Liver (tissue), 9 donors: ENCODE results near the gene RAF1. TPM values are rescaled to one million over a fixed set of nuclear protein-coding genes. Genes with fewer than 3 reads are reported as not detected.

Experiments
- DNase-seq: peaks from one replicate; pipeline ENCODE4 v3.0.0-alpha.2; 2017; ENCODE audit warnings: low spot score
- H3K27ac ChIP-seq, 2 donors: one replicate each; pipeline ENCODE4 v1.7.0; 2013; ENCODE audit warnings: inconsistent platforms in 2 of 2, low read length in 2 of 2, control low read depth in 1 of 2, low read depth in 1 of 2, mild to moderate bottlenecking in 1 of 2
- H3K27me3 ChIP-seq, 4 donors: one replicate each; pipeline versions ENCODE4 v1.6.1 to v1.7.0; 2013; ENCODE audit warnings: low read length in 3 of 4, inconsistent platforms in 1 of 4, mild to moderate bottlenecking in 1 of 4, moderate library complexity in 1 of 4; ENCODE audit not compliant: control insufficient read depth in 4 of 4, insufficient read depth in 4 of 4
- H3K36me3 ChIP-seq, 4 donors: one replicate each; pipeline versions ENCODE4 v1.6.1 to v1.7.0; 2013; ENCODE audit warnings: low read length in 3 of 4, mild to moderate bottlenecking in 3 of 4, low read depth in 1 of 4, moderate library complexity in 1 of 4; ENCODE audit not compliant: control insufficient read depth in 4 of 4, insufficient read depth in 3 of 4
- H3K4me1 ChIP-seq, 4 donors: one replicate each; pipeline versions ENCODE4 v1.6.1 to v1.7.0; 2013; ENCODE audit warnings: low read length in 3 of 4, mild to moderate bottlenecking in 3 of 4, moderate library complexity in 1 of 4; ENCODE audit not compliant: control insufficient read depth in 4 of 4, insufficient read depth in 4 of 4
- H3K4me3 ChIP-seq, 3 donors: one replicate each; pipeline versions ENCODE4 v1.6.1 to v1.7.0; 2013; ENCODE audit warnings: low read length in 3 of 3, control low read depth in 1 of 3, low read depth in 1 of 3, mild to moderate bottlenecking in 1 of 3
- H3K9ac ChIP-seq, 2 donors: one replicate each; pipeline ENCODE4 v1.7.0; 2013; ENCODE audit warnings: low read length in 2 of 2, mild to moderate bottlenecking in 2 of 2, moderate library complexity in 2 of 2, control low read depth in 1 of 2, low read depth in 1 of 2
- H3K9me3 ChIP-seq, 4 donors: one replicate each; pipeline versions ENCODE4 v1.6.1 to v1.7.0; 2013; ENCODE audit warnings: low read length in 3 of 4; ENCODE audit not compliant: control insufficient read depth in 4 of 4
- ATF3 ChIP-seq: IDR thresholded peaks from 2 replicates; pipeline ENCODE4 v1.6.1; 2016; ENCODE audit warnings: antibody characterized with exemption
- CTCF ChIP-seq: fragments of 150-350 bp; IDR thresholded peaks from 2 replicates; pipeline ENCODE4 v1.5.1; 2017; ENCODE audit warnings: improper control_type of control experiment, low read depth, low read length; ENCODE audit not compliant: missing input control
- EGR1 ChIP-seq, 2 donors: IDR thresholded peaks; 2 replicates each; pipeline ENCODE4 v1.6.1; 2016 to 2018; ENCODE audit warnings: antibody characterized with exemption in 2 of 2, low read depth in 2 of 2
- FOXA1 ChIP-seq: IDR thresholded peaks from 2 replicates; pipeline ENCODE4 v1.6.1; 2016; ENCODE audit warnings: antibody characterized with exemption
- FOXA2 ChIP-seq: IDR thresholded peaks from 2 replicates; pipeline ENCODE4 v1.6.1; 2016; ENCODE audit warnings: antibody characterized with exemption
- GABPA ChIP-seq, 2 donors: IDR thresholded peaks in 1 of 2; conservative IDR thresholded peaks in 1 of 2; 2 replicates each; pipeline ENCODE4 v1.6.1; 2016; ENCODE audit warnings: antibody characterized with exemption in 2 of 2, mild to moderate bottlenecking in 1 of 2, moderate library complexity in 1 of 2
- HNF4A ChIP-seq, 2 donors: conservative IDR thresholded peaks; 2 replicates each; pipeline ENCODE4 v1.6.1; 2016; ENCODE audit warnings: antibody characterized with exemption in 2 of 2, mild to moderate bottlenecking in 2 of 2
- HNF4G ChIP-seq: IDR thresholded peaks from 2 replicates; pipeline ENCODE4 v1.6.1; 2016; ENCODE audit warnings: antibody characterized with exemption
- JUND ChIP-seq, 2 donors: IDR thresholded peaks; 2 replicates each; pipeline ENCODE4 v1.6.1; 2016; ENCODE audit warnings: antibody characterized with exemption in 2 of 2
- MAX ChIP-seq: IDR thresholded peaks from 2 replicates; pipeline ENCODE4 v1.6.1; 2016; ENCODE audit warnings: antibody characterized with exemption
- NR2F2 ChIP-seq: IDR thresholded peaks from 2 replicates; pipeline ENCODE4 v1.6.1; 2016; ENCODE audit warnings: antibody characterized with exemption
- RAD21 ChIP-seq, 2 donors: IDR thresholded peaks; 2 replicates each; pipeline ENCODE4 v1.6.1; 2016; ENCODE audit warnings: antibody characterized with exemption in 2 of 2, mild to moderate bottlenecking in 2 of 2
- RXRA ChIP-seq, 2 donors: IDR thresholded peaks; 2 replicates each; pipeline ENCODE4 v1.6.1; 2017 to 2018; ENCODE audit warnings: antibody characterized with exemption in 2 of 2, mild to moderate bottlenecking in 1 of 2
- SP1 ChIP-seq: IDR thresholded peaks from 2 replicates; pipeline ENCODE4 v1.6.1; 2018; ENCODE audit warnings: antibody characterized with exemption, mild to moderate bottlenecking
- TAF1 ChIP-seq: conservative IDR thresholded peaks from 2 replicates; pipeline ENCODE4 v1.6.1; 2016; ENCODE audit warnings: antibody characterized with exemption, mild to moderate bottlenecking
- YY1 ChIP-seq: IDR thresholded peaks from 2 replicates; pipeline ENCODE4 v1.6.1; 2016; ENCODE audit warnings: antibody characterized with exemption, mild to moderate bottlenecking
- ZBTB33 ChIP-seq: IDR thresholded peaks from 2 replicates; pipeline ENCODE4 v1.6.1; 2016; ENCODE audit warnings: antibody characterized with exemption
- WGBS: extraction: QIAGEN DNeasy Blood & Tissue Kit; methylation state at CpG from one replicate; pipeline ENCODE4 v1.1.7; 2013; 5-methylcytosine and 5-hydroxymethylcytosine counted together
- polyA plus RNA-seq, 2 donors: library from polyadenylated mRNA; stranded (reverse) in 1 of 2; unstranded in 1 of 2; fragments of 200-250 nt in 1 of 2; fragments of >200 nt in 1 of 2; fragmentation: Nextera tagmentation in 1 of 2; extraction: Ambion mirVana in 1 of 2; gene quantifications; one replicate each; pipeline versions ENCODE4 v1.2.1 to v1.2.3, GENCODE V29; 2013 to 2015
- total RNA-seq, 2 donors: library from RNA; depleted of rRNA; stranded (reverse); fragments of >200 nt; gene quantifications; one replicate each; pipeline ENCODE4 v1.2.3, GENCODE V29; 2014
- donor health status: healthy.
- donor health status: healthy.
- donor health status: healthy.
- donor health status: healthy.
- donor health status: healthy.

The RAF1 gene
- total and polyA plus RNA-seq, 4 donors, result 44.3 to 92.3 (median 63.2) TPM

- Histone ChIP-seq H3K4me3 (no peak overlapping the region), H3K27ac (no peak overlapping the region), H3K36me3 (peaks cover 8 to 43% (median 42%) of the 10 kb centered on the region in 4 donors), H3K9ac (no peak overlapping the region), H3K9me3 (no peaks in the 10 kb centered on the region), H3K4me1 (no peaks in the 10 kb centered on the region), H3K27me3 (no peaks in the 10 kb centered on the region)
- DNase-seq, result no peak
- 94% methylated on average over 6 of the region's 6 CpGs for WGBS
- no peak for TF ChIP-seq FOXA2
- no peak for TF ChIP-seq GABPA (IDR thresholded peaks at IDR 0.05 in 1 of 2, conservative IDR thresholded peaks at IDR 0.05 in 1 of 2)
- no peak for TF ChIP-seq FOXA1
- no peak for TF ChIP-seq EGR1 (IDR thresholded peaks at IDR 0.05; ENCODE audit: low read depth in 2 of 2)
- no peak for TF ChIP-seq NR2F2
- TF ChIP-seq ZBTB33, result no peak
- no peak for TF ChIP-seq MAX
- no peak for TF ChIP-seq TAF1
- TF ChIP-seq HNF4A (conservative IDR thresholded peaks at IDR 0.05), result no peak
- no peak for TF ChIP-seq RAD21 (IDR thresholded peaks at IDR 0.05)
- TF ChIP-seq YY1, result no peak
- TF ChIP-seq JUND (IDR thresholded peaks at IDR 0.05), result no peak
- no peak for TF ChIP-seq CTCF
These were observed 94.1 kb downstream of the RAF1 start for GRCh38 chr3:12569836-12570235.

- Histone ChIP-seq H3K27me3 (no peaks in the 10 kb centered on the region), H3K4me1 (no peaks in the 10 kb centered on the region), H3K4me3 (no peak overlapping the region), H3K9me3 (no peaks in the 10 kb centered on the region), H3K27ac (no peak overlapping the region), H3K9ac (no peak overlapping the region), H3K36me3 (peaks cover 8 to 34% (median 32%) of the 10 kb centered on the region in 4 donors)
- WGBS, result 94% methylated on average over 3 of the region's 3 CpGs
- DNase-seq, result no peak
- TF ChIP-seq JUND (IDR thresholded peaks at IDR 0.05) (no peak), RAD21 (IDR thresholded peaks at IDR 0.05) (no peak), FOXA1 (no peak), HNF4G (no peak), HNF4A (conservative IDR thresholded peaks at IDR 0.05) (no peak), SP1 (no peak), TAF1 (no peak), RXRA (IDR thresholded peaks at IDR 0.05) (no peak), ZBTB33 (no peak), CTCF (no peak), NR2F2 (no peak), GABPA (IDR thresholded peaks at IDR 0.05 in 1 of 2, conservative IDR thresholded peaks at IDR 0.05 in 1 of 2) (no peak), MAX (no peak), EGR1 (IDR thresholded peaks at IDR 0.05; ENCODE audit: low read depth in 2 of 2) (no peak), ATF3 (no peak), FOXA2 (no peak)
These were observed 95.2 kb downstream of the RAF1 start for GRCh38 chr3:12568747-12569146.
